GM18868 (cell line): ENCODE measurements around the gene CCDC71L.

Source experiments
- ATAC-seq: cut with Tn5 transposase; IDR thresholded peaks from one replicate; pipeline ENCODE4 v1.9.1; 2021; ENCODE audit warnings: mild to moderate bottlenecking, moderate library complexity; ENCODE audit not compliant: unreplicated experiment

The CCDC71L gene

DNA sequence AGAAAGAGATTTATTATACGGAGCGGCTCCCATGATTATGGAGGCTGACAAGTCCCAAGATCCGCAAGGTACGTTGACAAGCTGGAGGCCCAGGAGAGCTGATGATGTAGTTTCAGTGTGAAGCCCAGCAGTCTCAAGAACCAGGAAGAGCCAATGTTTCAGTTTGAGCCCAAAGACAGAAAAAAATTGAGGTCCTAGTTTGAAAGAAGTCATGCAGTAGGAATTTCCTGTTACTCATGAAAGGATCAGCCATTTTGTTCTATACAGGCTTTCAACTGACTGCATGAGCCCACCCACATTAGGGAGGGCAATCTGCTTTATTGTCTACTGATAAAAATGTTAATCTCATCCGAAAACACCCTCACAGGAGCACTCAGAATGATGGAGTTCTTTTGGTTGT is 51.5 kb downstream of the CCDC71L start:
- no peak for ATAC-seq

DNA sequence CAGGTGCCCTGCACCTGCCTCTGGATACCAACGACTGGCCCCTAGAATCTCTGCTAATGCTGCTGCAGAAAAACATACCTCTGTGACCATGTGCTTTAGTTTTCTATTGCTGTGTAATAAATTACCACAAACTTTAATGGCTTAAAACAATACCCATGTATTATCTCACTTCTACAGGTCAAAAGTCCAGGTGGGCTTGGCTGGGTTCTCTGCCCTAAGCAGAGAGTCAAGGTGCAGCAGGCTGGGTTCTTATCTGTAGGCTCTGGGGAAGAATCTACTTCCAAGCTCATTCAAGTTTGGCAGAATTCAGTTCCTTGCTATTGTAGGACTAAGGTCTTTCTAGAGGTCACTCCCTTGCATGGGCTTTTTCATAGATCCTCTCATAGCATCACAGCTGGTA is 52.3 kb downstream of the CCDC71L start:
- no peak for ATAC-seq
